Measurements from ENCODE around the gene IST1. TPM values are rescaled to one million over a fixed set of nuclear protein-coding genes. Genes with fewer than 3 reads are reported as not detected.

Gene IST1
- total RNA-seq, 1 donor from 2014 or later, result 184 TPM

GRCh38 chr16:71848622-71849021 lies 46.7 kb upstream of the IST1 start:
- intact Hi-C loops (cut with DNase I), result no loop called here
- ATAC-seq (no peak), DNase-seq (no peak)
- no peak overlapping the region for H3K4me3 ChIP-seq
- H3K4me1 ChIP-seq, result peaks cover 10% of the 10 kb centered on the region
- H3K27me3 ChIP-seq, result no peaks in the 10 kb centered on the region
- H3K36me3 ChIP-seq, result peaks cover 49% of the 10 kb centered on the region
- TF ChIP-seq, protein P1, sequence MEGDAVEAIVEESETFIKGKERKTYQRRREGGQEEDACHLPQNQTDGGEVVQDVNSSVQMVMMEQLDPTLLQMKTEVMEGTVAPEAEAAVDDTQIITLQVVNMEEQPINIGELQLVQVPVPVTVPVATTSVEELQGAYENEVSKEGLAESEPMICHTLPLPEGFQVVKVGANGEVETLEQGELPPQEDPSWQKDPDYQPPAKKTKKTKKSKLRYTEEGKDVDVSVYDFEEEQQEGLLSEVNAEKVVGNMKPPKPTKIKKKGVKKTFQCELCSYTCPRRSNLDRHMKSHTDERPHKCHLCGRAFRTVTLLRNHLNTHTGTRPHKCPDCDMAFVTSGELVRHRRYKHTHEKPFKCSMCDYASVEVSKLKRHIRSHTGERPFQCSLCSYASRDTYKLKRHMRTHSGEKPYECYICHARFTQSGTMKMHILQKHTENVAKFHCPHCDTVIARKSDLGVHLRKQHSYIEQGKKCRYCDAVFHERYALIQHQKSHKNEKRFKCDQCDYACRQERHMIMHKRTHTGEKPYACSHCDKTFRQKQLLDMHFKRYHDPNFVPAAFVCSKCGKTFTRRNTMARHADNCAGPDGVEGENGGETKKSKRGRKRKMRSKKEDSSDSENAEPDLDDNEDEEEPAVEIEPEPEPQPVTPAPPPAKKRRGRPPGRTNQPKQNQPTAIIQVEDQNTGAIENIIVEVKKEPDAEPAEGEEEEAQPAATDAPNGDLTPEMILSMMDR (IDR thresholded peaks at IDR 0.05), result no peak
- H3K27ac ChIP-seq, result no peak overlapping the region
- no peaks in the 10 kb centered on the region for H3K9me3 ChIP-seq

DNA sequence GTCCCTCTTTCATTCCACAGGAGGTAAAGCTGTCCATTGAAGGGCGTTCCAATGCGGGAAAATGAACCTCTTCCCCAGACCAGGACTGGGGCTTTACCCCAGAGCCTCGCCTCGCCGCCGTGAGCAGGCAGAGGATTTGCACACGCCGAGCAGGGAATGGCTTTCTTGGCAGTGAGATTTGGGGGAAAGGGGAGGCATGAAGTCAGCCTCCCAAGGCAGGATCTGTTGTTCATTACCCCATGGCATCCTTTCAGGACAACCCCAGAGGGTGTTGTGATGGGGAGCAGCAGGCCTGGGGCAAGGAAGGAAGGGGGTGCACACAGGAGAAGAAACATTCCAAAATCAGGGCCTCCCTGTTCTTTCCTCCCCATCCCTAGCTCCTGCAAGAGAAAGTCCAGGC lies 43.6 kb upstream of the IST1 start:
- TF ChIP-seq, protein P1 (IDR thresholded peaks at IDR 0.05), result no peak
- ATAC-seq, result no peak
- no peak for DNase-seq
- Histone ChIP-seq H3K4me1 (peaks cover 8% of the 10 kb centered on the region), H3K9me3 (no peaks in the 10 kb centered on the region), H3K27ac (no peak overlapping the region), H3K36me3 (peaks cover 68% of the 10 kb centered on the region), H3K27me3 (no peaks in the 10 kb centered on the region), H3K4me3 (no peak overlapping the region)
- intact Hi-C loops (cut with DNase I), result no loop called here

- no peak overlapping the region for H3K4me3 ChIP-seq
- TF ChIP-seq, protein P1 (IDR thresholded peaks at IDR 0.05), result no peak
- H3K36me3 ChIP-seq, result peaks cover 68% of the 10 kb centered on the region
- peaks cover 4% of the 10 kb centered on the region for H3K4me1 ChIP-seq
- no peak for DNase-seq
- ATAC-seq, result no peak
- no peaks in the 10 kb centered on the region for H3K27me3 ChIP-seq
- intact Hi-C loops (cut with DNase I), result no loop called here
- H3K27ac ChIP-seq, result no peak overlapping the region
- no peaks in the 10 kb centered on the region for H3K9me3 ChIP-seq
These were observed 43.2 kb upstream of the IST1 start for GRCh38 chr16:71852158-71852557.

DNA sequence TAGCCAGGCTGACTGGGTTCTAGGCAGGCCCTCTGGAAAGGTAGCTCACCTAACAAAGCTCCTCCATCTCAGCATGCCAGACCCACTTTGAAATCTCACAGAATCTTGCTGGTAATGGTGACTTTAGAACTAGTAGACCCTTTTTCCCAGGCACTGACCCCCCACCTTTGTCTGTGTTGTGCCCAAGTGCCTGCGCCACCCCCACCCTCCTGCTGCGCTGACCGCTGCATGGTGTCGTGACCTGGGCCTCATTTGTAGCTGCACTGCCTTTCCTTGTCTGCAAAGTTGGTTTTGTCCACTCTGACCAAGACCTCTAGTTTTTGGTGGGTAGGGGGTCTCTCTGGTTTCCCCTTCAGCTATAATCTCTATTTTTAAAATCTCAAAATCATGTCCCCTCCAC lies 42.8 kb upstream of the IST1 start:
- Histone ChIP-seq H3K4me3 (no peak overlapping the region), H3K27ac (no peak overlapping the region), H3K4me1 (peaks cover under 1% of the 10 kb centered on the region), H3K27me3 (no peaks in the 10 kb centered on the region), H3K36me3 (peaks cover 68% of the 10 kb centered on the region), H3K9me3 (no peaks in the 10 kb centered on the region)
- intact Hi-C loops (cut with DNase I), result no loop called here
- ATAC-seq (no peak), DNase-seq (no peak)
- TF ChIP-seq, protein P1 (IDR thresholded peaks at IDR 0.05), result no peak

- TF ChIP-seq, protein P1 (IDR thresholded peaks at IDR 0.05), result no peak
- Histone ChIP-seq H3K4me3 (no peak overlapping the region), H3K27ac (no peak overlapping the region), H3K36me3 (peaks cover 64% of the 10 kb centered on the region), H3K4me1 (no peaks in the 10 kb centered on the region), H3K27me3 (no peaks in the 10 kb centered on the region), H3K9me3 (no peaks in the 10 kb centered on the region)
- intact Hi-C loops (cut with DNase I), result no loop called here
- ATAC-seq (no peak), DNase-seq (no peak)
These were observed 41.9 kb upstream of the IST1 start for GRCh38 chr16:71853413-71853812.

- peaks cover 59% of the 10 kb centered on the region for H3K36me3 ChIP-seq
- H3K4me3 ChIP-seq, result no peak overlapping the region
- no peak overlapping the region for H3K27ac ChIP-seq
- DNase-seq (no peak), ATAC-seq (no peak)
- H3K4me1 ChIP-seq, result peaks cover 6% of the 10 kb centered on the region
- no peaks in the 10 kb centered on the region for H3K9me3 ChIP-seq
- TF ChIP-seq, protein P1 (IDR thresholded peaks at IDR 0.05), result no peak
- intact Hi-C loops (cut with DNase I), result no loop called here
- no peaks in the 10 kb centered on the region for H3K27me3 ChIP-seq
These were observed 40.9 kb upstream of the IST1 start for GRCh38 chr16:71854369-71854948.

Data from upper lobe of right lung (tissue), 1 donor.